GM18858 (cell line): ENCODE data around the gene UGT1A10.
"Not testable (repeated sequence)": the region's sequence is repeated elsewhere in the genome, so short reads cannot be mapped to it uniquely, and the experiment has no call there.

Source experiments
- ATAC-seq: cut with Tn5 transposase; IDR thresholded peaks from one replicate; pipeline ENCODE4 v1.9.1; 2021; ENCODE audit not compliant: unreplicated experiment

The UGT1A10 gene

GRCh38 chr2:233691443-233692433 is 55.5 kb downstream of the UGT1A10 start:
- ATAC-seq = no peak

DNA sequence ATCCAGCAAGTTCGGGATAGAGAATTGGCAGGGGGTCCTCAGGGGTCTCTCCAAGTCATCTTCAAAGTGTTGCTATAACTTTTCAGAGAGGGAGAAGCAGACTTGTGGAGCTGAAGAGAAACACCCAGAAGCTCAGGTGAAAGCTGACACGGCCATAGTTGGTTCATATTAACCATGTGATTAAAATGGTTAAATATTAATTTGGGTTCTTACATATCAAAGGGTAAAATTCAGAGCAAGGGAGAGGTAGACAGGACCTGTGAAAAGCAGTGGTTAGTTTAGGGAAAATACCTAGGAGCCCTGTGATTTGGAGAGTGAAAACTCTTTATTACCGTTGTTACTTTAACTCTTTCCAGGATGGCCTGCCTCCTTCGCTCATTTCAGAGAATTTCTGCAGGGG is 56.4 kb downstream of the UGT1A10 start, which contains the start of gene UGT1A6:
UGT1A6 (plus strand) TSS at position 243 of the 400 bp plus-strand sequence; CDS start at position 358, 115 bp downstream.
- no peak for ATAC-seq

DNA sequence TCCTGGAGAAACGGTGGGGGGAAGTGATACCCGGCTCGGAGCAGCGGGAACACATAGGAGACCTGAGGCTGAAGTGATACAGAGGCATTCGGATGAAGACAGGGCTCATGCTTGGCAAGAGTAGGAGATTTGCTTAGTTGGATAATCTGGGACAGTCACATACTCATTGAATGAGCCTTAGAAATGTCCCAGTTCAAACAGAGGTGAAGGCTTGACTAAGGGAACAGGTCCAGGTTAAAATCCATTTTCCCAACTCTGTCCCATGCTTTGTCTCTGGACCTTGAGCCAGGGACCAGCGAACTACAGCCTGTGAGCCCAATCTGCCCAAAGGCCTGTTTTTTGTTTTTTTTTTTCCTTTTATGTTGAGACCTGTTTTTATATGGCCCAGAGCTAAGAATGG is 57.7 kb downstream of the UGT1A10 start:
- ATAC-seq = no peak

DNA sequence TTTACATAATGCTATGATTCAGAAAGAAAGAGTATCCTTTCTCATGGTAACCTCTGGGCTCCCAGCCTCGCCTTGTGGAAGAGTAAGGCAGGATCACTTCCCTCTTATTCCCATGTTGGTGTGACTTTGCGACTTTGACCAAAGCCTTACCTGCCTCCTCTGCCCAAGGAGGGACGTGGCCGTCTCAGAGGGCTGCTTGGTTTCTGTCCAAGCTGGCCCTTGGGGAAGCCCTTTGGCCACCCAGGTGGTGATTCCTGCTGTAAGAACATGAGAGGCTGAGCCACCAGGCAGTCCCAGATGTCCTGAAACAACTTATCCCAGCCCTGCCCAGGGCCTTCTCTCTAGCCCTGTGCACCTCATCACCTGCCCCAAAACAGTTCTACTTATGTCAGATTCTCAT is 62.5 kb downstream of the UGT1A10 start:
- no peak for ATAC-seq

DNA sequence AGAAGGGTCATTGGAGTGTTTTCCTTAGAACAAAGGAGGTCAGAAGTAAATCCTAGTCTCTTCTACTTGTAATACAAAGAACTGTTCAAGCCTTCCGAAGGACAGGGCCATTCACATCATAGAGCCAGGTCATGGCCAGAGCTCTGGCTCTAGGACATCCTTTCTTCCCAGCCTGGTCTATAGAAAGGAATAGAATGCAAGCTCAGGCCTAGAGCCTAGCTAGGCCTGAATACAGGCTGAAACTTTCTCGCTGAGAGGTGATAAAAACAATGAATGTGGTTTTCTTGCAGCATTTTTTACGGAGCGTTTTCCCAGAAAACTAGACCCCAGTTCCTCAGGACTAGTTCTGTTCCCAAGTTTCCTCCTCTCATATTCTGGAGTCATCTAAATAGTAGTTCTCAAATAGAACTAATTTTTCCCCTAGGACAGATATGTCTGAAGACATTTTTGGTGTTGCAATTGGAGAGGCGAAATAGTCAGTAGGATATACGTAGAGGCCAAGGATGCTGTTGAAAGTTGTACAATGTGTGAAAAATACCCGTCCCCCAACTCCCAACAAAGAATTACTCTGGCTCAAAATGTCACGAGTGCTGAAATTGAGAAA is 63.3 kb downstream of the UGT1A10 start:
- ATAC-seq = no peak

- no peak for ATAC-seq
These were observed 63.9 kb downstream of the UGT1A10 start for GRCh38 chr2:233700028-233700635.

DNA sequence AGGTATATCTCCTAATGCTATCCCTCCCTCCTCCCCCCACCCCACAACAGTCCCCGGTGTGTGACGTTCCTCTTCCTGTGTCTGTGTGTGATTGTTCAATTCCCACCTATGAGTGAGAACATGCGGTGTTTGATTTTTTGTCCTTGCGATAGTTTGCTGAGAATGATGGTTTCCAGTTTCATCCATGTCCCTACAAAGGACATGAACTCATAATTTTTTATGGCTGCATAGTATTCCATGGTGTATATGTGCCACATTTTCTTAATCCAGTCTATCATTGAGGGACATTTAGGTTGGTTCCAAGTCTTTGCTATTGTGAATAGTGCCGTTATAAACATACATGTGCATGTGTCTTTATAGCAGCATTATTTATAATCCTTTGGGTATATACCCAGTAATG is 64.6 kb downstream of the UGT1A10 start:
- not testable (repeated sequence) for ATAC-seq

DNA sequence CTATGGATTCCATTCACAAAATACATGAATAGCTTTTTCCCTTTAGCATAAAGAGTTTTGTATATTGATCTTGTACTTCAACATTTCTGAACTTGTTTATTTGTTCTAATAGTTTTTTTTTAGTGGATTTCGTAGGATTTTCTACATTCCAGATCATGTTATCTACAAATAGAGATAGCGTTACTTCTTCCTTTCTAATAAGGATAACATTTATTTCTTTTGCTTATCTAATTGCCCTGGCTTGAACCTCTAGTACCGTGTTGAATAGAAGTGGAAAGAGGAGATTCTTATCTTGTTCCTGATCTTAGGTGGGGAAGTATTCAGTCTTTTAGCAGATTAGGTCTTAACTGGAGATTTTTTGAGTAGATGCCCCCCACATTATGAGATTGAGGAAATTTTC is 66.0 kb downstream of the UGT1A10 start:
- ATAC-seq = no peak

DNA sequence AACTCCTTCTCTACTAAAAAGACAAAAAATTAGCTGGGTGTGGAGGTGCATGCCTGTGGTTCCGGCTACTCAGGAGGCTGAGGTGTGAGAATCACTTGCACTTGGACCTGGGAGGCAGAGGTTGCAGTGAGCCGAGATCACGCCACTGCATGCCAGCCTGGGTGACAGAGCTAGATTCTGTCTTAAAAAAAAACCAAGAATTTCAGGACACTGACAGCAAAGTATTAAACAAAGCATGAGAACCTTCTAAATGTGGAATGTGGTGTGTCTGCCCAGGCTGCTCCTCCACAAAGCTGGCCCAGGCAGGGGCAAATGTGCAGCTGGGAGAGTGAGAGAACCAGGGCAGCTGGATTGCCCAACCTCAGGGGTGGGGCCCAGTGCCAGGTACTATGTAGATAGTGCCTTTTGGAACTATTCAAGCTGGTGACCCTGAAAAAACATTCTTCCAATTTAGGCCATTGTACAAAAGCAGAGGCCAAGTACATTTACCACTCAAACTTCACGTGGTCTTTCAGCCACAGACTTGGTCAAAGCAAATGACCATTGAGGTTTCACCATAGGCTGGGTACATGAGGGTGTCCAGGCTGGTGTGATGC is 69.8 kb downstream of the UGT1A10 start:
- no peak for ATAC-seq

GRCh38 chr2:233706720-233707119 is 70.5 kb downstream of the UGT1A10 start:
- no peak for ATAC-seq

- no peak for ATAC-seq
These were observed 71.8 kb downstream of the UGT1A10 start for GRCh38 chr2:233707940-233708644.

- no peak for ATAC-seq
These were observed 72.7 kb downstream of the UGT1A10 start for GRCh38 chr2:233708942-233709341.

DNA sequence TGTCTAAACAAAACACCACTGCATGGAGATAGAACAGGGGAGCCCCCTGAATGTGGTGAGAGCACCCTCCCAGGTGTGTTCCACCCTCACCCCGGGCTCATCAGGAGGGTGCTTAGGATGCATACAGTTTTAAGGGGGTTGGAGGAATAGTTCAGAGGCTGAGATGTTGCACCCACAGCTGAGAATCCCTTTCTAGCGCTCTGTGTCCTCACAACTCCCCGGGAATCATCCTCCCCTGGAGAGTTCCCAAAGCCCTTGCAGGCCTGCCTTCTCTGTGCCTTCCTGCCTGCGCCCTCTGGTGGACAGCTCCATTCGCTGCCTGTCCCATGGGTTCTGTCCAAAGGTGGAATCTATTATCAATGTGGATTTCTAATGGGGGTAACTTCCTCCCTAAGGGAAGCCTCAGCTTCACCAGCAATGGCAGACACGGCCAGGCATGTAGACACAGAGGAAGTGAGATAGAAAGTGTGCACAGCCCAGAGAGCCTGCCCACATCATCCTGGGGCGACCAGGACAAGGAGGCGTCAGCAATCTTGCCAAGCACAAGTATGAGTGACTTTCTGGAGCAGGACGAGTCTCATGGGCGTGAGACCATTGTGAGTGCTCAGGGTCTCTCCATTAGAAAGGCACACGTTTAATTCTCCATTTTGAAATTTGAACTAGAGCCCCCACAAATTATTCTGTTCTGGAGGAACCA is 75.2 kb downstream of the UGT1A10 start:
- ATAC-seq = no peak

DNA sequence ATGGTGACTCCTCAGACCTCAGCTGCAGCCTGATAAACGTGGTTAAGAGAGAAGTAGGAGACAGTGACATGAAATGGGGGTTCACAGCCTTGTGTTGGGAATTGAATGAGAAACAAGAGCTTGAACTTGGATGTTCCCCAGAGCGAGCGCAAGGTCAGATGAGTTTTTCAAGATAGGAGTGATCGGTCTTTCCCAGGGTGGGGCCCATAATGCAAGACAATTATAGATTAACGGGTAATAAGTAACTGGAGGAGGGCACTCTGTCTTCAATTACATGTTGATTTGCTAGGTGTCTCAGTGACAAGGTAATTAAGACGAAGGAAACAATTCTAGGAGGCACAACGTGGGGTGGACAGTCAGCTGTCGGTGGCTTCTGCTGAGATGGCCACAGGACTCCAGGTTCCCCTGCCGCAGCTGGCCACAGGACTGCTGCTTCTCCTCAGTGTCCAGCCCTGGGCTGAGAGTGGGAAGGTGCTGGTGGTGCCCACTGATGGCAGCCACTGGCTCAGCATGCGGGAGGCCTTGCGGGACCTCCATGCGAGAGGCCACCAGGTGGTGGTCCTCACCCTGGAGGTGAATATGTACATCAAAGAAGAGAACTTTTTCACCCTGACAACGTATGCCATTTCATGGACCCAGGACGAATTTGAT is 76.5 kb downstream of the UGT1A10 start, which contains the start of gene UGT1A5:
UGT1A5 (plus strand) TSS at position 297 of the 651 bp plus-strand sequence; CDS start at position 382, 85 bp downstream.
- no peak for ATAC-seq

DNA sequence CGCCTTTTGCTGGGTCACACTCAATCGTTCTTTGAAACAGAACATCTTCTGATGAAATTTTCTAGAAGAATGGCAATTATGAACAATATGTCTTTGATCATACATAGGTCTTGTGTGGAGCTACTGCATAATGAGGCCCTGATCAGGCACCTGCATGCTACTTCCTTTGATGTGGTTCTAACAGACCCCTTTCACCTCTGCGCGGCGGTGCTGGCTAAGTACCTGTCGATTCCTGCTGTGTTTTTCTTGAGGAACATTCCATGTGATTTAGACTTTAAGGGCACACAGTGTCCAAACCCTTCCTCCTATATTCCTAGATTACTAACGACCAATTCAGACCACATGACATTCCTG is 77.0 kb downstream of the UGT1A10 start:
- ATAC-seq = no peak

- no peak for ATAC-seq
These were observed 77.9 kb downstream of the UGT1A10 start for GRCh38 chr2:233714121-233714520.

DNA sequence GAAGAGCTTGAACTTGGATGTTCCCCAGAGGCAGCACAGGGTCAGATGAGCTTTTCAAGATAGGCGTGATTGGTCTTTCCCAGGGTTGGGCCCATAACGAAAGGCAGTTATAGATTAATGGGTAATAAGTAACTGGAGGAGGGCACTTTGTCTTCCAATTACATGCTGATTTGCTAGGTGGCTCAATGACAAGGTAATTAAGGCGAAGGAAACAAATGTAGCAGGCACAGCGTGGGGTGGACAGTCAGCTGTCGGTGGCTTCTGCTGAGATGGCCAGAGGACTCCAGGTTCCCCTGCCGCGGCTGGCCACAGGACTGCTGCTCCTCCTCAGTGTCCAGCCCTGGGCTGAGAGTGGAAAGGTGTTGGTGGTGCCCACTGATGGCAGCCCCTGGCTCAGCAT is 82.3 kb downstream of the UGT1A10 start, which contains the start of gene UGT1A4:
UGT1A4 (plus strand) TSS at position 185 of the 400 bp plus-strand sequence; CDS start at position 270, 85 bp downstream.
- ATAC-seq = no peak

DNA sequence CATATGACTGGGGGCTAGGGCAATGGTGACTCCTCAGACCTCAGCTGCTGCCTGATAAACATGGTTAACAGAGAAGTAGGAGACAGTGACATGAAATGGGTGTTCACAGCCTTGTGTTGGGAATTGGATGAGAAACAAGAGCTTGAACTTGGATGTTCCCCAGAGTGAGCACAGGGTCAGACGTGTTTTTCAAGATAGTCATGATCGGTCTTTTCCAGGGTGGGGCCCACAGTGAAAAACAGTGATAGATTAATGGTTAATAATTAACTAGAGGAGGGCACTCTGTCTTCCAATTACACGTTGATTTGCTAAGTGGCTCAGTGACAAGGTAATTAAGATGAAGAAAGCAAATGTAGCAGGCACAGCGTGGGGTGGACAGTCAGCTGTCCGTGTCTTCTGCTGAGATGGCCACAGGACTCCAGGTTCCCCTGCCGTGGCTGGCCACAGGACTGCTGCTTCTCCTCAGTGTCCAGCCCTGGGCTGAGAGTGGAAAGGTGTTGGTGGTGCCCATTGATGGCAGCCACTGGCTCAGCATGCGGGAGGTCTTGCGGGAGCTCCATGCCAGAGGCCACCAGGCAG is 92.6 kb downstream of the UGT1A10 start, which contains the start of gene UGT1A3:
UGT1A3 (plus strand) TSS at position 320 of the 579 bp plus-strand sequence; CDS start at position 405, 85 bp downstream.
- ATAC-seq = no peak
